ENCODE measurements around the gene PGA5.
"Not testable (repeated sequence)": the region's sequence is repeated elsewhere in the genome, so short reads cannot be mapped to it uniquely, and the experiment has no call there.

DNA sequence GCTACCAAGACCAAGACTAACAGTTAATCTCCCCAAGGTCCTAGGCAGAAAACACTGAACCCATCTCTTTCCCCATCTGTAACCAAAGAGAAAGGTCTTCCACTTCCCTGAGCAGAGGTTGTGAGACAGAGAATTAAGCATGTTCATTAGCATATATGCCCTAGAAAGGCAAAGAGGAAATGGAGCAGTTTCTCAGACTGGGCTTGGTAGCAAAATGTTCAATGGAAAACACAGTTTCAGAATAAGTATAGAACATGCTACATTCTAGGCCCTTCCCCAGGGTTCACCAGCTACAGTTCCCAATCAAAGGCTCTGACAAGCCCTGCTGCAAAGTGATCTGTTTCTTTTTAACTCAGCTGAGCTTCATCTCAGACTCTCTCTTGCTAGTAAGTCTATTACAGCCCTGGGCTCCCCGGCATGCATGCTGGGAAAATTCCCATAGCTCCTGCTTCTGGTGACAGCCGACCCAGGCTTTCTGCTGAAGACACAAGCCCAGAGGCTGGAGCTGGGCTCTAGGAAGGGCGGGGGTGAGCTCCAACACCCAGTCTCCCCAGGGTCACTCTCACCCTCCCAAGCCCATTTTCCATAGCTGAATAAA, 8.3 kb upstream of the PGA5 start:
- TF ChIP-seq POLR2A, POLR2AphosphoS5 (IDR thresholded peaks at IDR 0.05): not testable (repeated sequence)
- TF ChIP-seq, protein P1, sequence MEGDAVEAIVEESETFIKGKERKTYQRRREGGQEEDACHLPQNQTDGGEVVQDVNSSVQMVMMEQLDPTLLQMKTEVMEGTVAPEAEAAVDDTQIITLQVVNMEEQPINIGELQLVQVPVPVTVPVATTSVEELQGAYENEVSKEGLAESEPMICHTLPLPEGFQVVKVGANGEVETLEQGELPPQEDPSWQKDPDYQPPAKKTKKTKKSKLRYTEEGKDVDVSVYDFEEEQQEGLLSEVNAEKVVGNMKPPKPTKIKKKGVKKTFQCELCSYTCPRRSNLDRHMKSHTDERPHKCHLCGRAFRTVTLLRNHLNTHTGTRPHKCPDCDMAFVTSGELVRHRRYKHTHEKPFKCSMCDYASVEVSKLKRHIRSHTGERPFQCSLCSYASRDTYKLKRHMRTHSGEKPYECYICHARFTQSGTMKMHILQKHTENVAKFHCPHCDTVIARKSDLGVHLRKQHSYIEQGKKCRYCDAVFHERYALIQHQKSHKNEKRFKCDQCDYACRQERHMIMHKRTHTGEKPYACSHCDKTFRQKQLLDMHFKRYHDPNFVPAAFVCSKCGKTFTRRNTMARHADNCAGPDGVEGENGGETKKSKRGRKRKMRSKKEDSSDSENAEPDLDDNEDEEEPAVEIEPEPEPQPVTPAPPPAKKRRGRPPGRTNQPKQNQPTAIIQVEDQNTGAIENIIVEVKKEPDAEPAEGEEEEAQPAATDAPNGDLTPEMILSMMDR (IDR thresholded peaks at IDR 0.05): not testable (repeated sequence)

Data from gastroesophageal sphincter (tissue), 3 donors.